Esophagus muscularis mucosa (tissue), 4 donors: Measurements from ENCODE around the gene HGD.

Source experiments
- CTCF ChIP-seq, 3 experiments: fragments of 200-600 bp in 2 of 3; fragments of 450-650 bp in 1 of 3; sonication (generic) in 2 of 3; IDR thresholded peaks; one replicate each; pipeline ENCODE4 v1.5.1; 2017 to 2019; ENCODE audit warnings: antibody characterized with exemption in 3 of 3, mild to moderate bottlenecking in 2 of 3, moderate library complexity in 1 of 3
- EP300 ChIP-seq: sonication (generic); formaldehyde crosslinking; IDR thresholded peaks from one replicate; pipeline ENCODE4 v1.6.1; 2017; ENCODE audit warnings: antibody characterized with exemption
- POLR2A ChIP-seq: fragments of 450-650 bp; IDR thresholded peaks from one replicate; pipeline ENCODE4 v1.6.1; 2017; ENCODE audit warnings: antibody characterized with exemption, moderate library complexity, mild to moderate bottlenecking, low read depth
- POLR2AphosphoS5 ChIP-seq, 2 donors: sonication (generic); formaldehyde crosslinking; IDR thresholded peaks; one replicate each; pipeline ENCODE4 v1.6.1; 2017; ENCODE audit warnings: antibody characterized with exemption in 2 of 2

- TF ChIP-seq POLR2AphosphoS5 (IDR thresholded peaks at IDR 0.05), result no peak
- no peak for TF ChIP-seq CTCF (IDR thresholded peaks at IDR 0.05)
- TF ChIP-seq POLR2A, result no peak
- no peak for TF ChIP-seq EP300
Observed at GRCh38 chr3:120646771-120647432, 35.1 kb downstream of the HGD start.
